SK-N-SH treated with all-trans-retinoic acid at 6 μM for 48 hours (cell line): ENCODE measurements around the gene ZP1.

ENCODE experiments used
- ATAC-seq: fragments of 200-7000 bp; cut with Tn5 transposase; 3 replicates; pipeline ENCODE4 v1.9.1; 2020; ENCODE audit warnings: mild to moderate bottlenecking, moderate library complexity
- ARNTL ChIP-seq: fragments of 450-650 bp; formaldehyde crosslinking; IDR thresholded peaks from 2 replicates; pipeline ENCODE4 v1.5.0; 2020; ENCODE audit warnings: low read depth, mild to moderate bottlenecking, moderate library complexity, borderline replicate concordance
- CREB5 ChIP-seq: fragments of 250-450 bp; sonication (Bioruptor Pico); IDR thresholded peaks from 2 replicates; pipeline ENCODE4 v1.5.1; 2020; ENCODE audit warnings: low read depth, mild to moderate bottlenecking, moderate library complexity
- CSDC2 ChIP-seq: fragments of 250-450 bp; sonication (Bioruptor Pico); IDR thresholded peaks from 2 replicates; pipeline ENCODE4 v1.5.0; 2020; ENCODE audit warnings: mild to moderate bottlenecking, moderate library complexity
- ESRRG ChIP-seq: fragments of 250-450 bp; sonication (Bioruptor Pico); IDR thresholded peaks from 2 replicates; pipeline ENCODE4 v1.6.1; 2021; ENCODE audit warnings: mild to moderate bottlenecking
- OSR1 ChIP-seq: fragments of 250-450 bp; sonication (Bioruptor Pico); IDR thresholded peaks from 2 replicates; pipeline ENCODE4 v1.8.0; 2022; ENCODE audit warnings: moderate library complexity, mild to moderate bottlenecking, inconsistent platforms
- POU6F1 ChIP-seq: fragments of 250-450 bp; sonication (Bioruptor Pico); IDR thresholded peaks from 2 replicates; pipeline ENCODE4 v1.8.0; 2021; ENCODE audit warnings: low read depth, mild to moderate bottlenecking, moderate library complexity, borderline replicate concordance
- RARB ChIP-seq: fragments of 250-450 bp; sonication (Bioruptor Pico); IDR thresholded peaks from 2 replicates; pipeline ENCODE4 v1.8.0; 2021; ENCODE audit warnings: mild to moderate bottlenecking, moderate library complexity
- TCF4 ChIP-seq: fragments of 250-450 bp; sonication (Bioruptor Pico); IDR thresholded peaks from 2 replicates; pipeline ENCODE4 v1.8.0; 2021; ENCODE audit warnings: mild to moderate bottlenecking, moderate library complexity, borderline replicate concordance
- TOX ChIP-seq: fragments of 250-450 bp; sonication (Bioruptor Pico); IDR thresholded peaks from 2 replicates; pipeline ENCODE4 v1.8.0; 2021; ENCODE audit warnings: mild to moderate bottlenecking, moderate library complexity, borderline replicate concordance
- ZFP3 ChIP-seq: fragments of 250-450 bp; sonication (Bioruptor Pico); IDR thresholded peaks from 2 replicates; pipeline ENCODE4 v1.5.0; 2020; ENCODE audit warnings: mild to moderate bottlenecking, moderate library complexity
- ZFP30 ChIP-seq: fragments of 450-650 bp; formaldehyde crosslinking; IDR thresholded peaks from 2 replicates; pipeline ENCODE4 v1.5.0; 2022; ENCODE audit warnings: mild to moderate bottlenecking, moderate library complexity
- ZNF565 ChIP-seq: fragments of 450-650 bp; formaldehyde crosslinking; conservative IDR thresholded peaks from 2 replicates; pipeline ENCODE4 v1.5.0; 2020; ENCODE audit warnings: low read depth, mild to moderate bottlenecking, moderate library complexity
- ZNF70 ChIP-seq: fragments of 450-650 bp; formaldehyde crosslinking; IDR thresholded peaks from 2 replicates; pipeline ENCODE4 v1.5.0; 2020; ENCODE audit warnings: mild to moderate bottlenecking, moderate library complexity
- ZNF8 ChIP-seq: fragments of 450-650 bp; formaldehyde crosslinking; IDR thresholded peaks from 2 replicates; pipeline ENCODE4 v1.5.0; 2020; ENCODE audit warnings: mild to moderate bottlenecking, moderate library complexity
- TF ChIP-seq, protein P1 (sequence below): fragments of 250-450 bp; sonication (Bioruptor Pico); IDR thresholded peaks from 2 replicates; pipeline ENCODE4 v1.5.1; 2021; ENCODE audit warnings: mild to moderate bottlenecking, moderate library complexity
- TF ChIP-seq, protein P2 (sequence below): fragments of 250-450 bp; sonication (Bioruptor Pico); IDR thresholded peaks from 2 replicates; pipeline ENCODE4 v1.8.0; 2020; ENCODE audit warnings: mild to moderate bottlenecking, moderate library complexity, borderline replicate concordance

The ZP1 gene

DNA sequence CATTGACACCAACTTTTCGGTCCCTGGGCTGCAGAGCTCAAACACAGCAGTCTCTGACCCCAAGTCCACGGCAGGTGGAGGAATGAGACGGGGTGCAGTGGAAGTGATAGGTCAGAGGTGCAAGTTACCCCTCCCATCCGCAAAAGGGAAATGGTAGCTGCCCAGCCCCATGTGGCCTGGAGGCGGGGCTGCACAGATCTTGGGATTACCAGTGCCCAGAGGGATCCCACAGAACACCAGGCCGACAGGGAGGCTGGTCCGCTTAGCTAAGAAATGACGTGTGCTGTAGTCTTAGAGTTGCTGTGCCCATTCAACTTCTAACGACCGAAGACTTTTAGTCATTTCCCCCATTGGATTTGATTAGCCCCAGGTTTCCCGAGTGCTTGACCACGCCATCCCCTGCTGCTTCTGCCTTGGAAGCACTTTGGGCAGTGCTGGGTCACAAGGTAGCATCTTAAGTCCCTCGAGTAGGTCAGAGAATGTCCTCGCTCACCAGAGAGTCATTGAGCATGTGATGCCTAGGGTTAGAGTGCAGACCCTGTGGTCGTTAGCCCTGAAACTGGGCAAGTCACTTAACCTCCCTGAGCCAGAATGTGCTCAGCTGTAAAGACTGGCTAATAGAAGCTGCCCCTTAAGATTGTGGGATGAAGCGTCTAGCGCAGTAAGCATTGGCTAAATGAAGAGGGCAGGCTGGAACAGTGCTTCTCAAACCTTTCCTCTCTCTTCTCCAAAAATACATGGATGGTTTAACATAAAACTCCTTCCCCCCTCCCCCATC, 15.8 kb upstream of the ZP1 start:
- ATAC-seq = no peak
- TF ChIP-seq TCF4 (CRISPR knock-in tag) (no peak), ZNF565 (no peak), CSDC2 (CRISPR knock-in tag) (no peak), ZNF8 (CRISPR knock-in tag) (no peak), POU6F1 (no peak), TOX (CRISPR knock-in tag) (no peak), ZFP30 (CRISPR knock-in tag) (no peak), ARNTL (no peak), CREB5 (CRISPR knock-in tag) (no peak), OSR1 (CRISPR knock-in tag) (no peak), ZNF70 (CRISPR knock-in tag) (no peak)
- TF ChIP-seq, protein P1, sequence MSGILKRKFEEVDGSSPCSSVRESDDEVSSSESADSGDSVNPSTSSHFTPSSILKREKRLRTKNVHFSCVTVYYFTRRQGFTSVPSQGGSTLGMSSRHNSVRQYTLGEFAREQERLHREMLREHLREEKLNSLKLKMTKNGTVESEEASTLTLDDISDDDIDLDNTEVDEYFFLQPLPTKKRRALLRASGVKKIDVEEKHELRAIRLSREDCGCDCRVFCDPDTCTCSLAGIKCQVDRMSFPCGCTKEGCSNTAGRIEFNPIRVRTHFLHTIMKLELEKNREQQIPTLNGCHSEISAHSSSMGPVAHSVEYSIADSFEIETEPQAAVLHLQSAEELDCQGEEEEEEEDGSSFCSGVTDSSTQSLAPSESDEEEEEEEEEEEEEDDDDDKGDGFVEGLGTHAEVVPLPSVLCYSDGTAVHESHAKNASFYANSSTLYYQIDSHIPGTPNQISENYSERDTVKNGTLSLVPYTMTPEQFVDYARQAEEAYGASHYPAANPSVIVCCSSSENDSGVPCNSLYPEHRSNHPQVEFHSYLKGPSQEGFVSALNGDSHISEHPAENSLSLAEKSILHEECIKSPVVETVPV (CRISPR knock-in tag) = no peak
- TF ChIP-seq, protein P2, sequence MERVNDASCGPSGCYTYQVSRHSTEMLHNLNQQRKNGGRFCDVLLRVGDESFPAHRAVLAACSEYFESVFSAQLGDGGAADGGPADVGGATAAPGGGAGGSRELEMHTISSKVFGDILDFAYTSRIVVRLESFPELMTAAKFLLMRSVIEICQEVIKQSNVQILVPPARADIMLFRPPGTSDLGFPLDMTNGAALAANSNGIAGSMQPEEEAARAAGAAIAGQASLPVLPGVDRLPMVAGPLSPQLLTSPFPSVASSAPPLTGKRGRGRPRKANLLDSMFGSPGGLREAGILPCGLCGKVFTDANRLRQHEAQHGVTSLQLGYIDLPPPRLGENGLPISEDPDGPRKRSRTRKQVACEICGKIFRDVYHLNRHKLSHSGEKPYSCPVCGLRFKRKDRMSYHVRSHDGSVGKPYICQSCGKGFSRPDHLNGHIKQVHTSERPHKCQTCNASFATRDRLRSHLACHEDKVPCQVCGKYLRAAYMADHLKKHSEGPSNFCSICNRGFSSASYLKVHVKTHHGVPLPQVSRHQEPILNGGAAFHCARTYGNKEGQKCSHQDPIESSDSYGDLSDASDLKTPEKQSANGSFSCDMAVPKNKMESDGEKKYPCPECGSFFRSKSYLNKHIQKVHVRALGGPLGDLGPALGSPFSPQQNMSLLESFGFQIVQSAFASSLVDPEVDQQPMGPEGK (CRISPR knock-in tag) = no peak

GRCh38 chr11:60852117-60852981, 15.0 kb upstream of the ZP1 start:
- ATAC-seq = no peak
- TF ChIP-seq ZNF8 (CRISPR knock-in tag) (no peak), CREB5 (CRISPR knock-in tag) (no peak), RARB (no peak), ESRRG (CRISPR knock-in tag) (no peak), TOX (CRISPR knock-in tag) (no peak), ZFP3 (no peak), ARNTL (no peak), TCF4 (CRISPR knock-in tag) (no peak)
- TF ChIP-seq, protein P1 (CRISPR knock-in tag) = no peak
